Naive thymus-derived CD8-positive, alpha-beta T cell (primary cell): ENCODE data around the gene DDIAS. TPM values are rescaled to one million over a fixed set of nuclear protein-coding genes. Genes with fewer than 3 reads are reported as not detected.
A peak's percentile ranks its signal among the peaks of the same experiment; 100 is the strongest.
"Not testable (repeated sequence)": the region's sequence is repeated elsewhere in the genome, so short reads cannot be mapped to it uniquely, and the experiment has no call there.

Experiments
- ATAC-seq, 2 donors: fragments of 150-1000 bp; cut with Tn5 transposase in 1 of 2; sonication (Bioruptor Pico), chemical (Tn5 transposase) in 1 of 2; 1 replicate in 1 of 2; 2 replicates in 1 of 2; pipeline ENCODE4 v1.10.0; 2021; ENCODE audit warnings: mild to moderate bottlenecking in 2 of 2, moderate library complexity in 2 of 2
- POLR2A ChIA-PET: fragments of 350-600 bp; sonication (Branson Sonifier 250); formaldehyde crosslinking; loops from one replicate; lab custom pipeline; 2021; ENCODE audit warnings: antibody characterized with exemption; lab: Charles Lee
- DNase-seq, 10 donors: peaks; one replicate each; pipeline versions ENCODE4 v3.0.0 to v3.0.0-alpha.2; 2020 to 2022
- H3K27ac Mint-ChIP-seq, 10 donors: one replicate each; pipeline ENCODE4 v1.8.0; 2020 to 2022; ENCODE audit warnings: mild to moderate bottlenecking in 10 of 10, mixed read lengths in 10 of 10, moderate library complexity in 4 of 10, inconsistent platforms in 1 of 10
- H3K27me3 Mint-ChIP-seq, 5 donors: one replicate each; pipeline ENCODE4 v1.8.0; 2021 to 2022; ENCODE audit warnings: mixed read lengths in 5 of 5
- H3K36me3 Mint-ChIP-seq, 3 donors: one replicate each; pipeline ENCODE4 v1.8.0; 2020 to 2022; ENCODE audit warnings: mixed read lengths in 3 of 3, mild to moderate bottlenecking in 2 of 3, inconsistent platforms in 1 of 3
- H3K4me1 Mint-ChIP-seq, 4 donors: one replicate each; pipeline ENCODE4 v1.8.0; 2021 to 2022; ENCODE audit warnings: mixed read lengths in 4 of 4
- H3K4me3 Mint-ChIP-seq, 10 donors: one replicate each; pipeline ENCODE4 v1.8.0; 2020 to 2022; ENCODE audit warnings: mild to moderate bottlenecking in 10 of 10, mixed read lengths in 10 of 10, moderate library complexity in 6 of 10, inconsistent platforms in 1 of 10
- H3K9me3 Mint-ChIP-seq, 9 donors: one replicate each; pipeline ENCODE4 v1.8.0; 2020 to 2022; ENCODE audit warnings: mixed read lengths in 9 of 9, mild to moderate bottlenecking in 3 of 9, inconsistent platforms in 1 of 9, moderate library complexity in 1 of 9
- polyA plus RNA-seq, 3 donors: library from polyadenylated mRNA; unstranded; fragments of 300-500 nt; fragmentation: Illumina TruSeq; gene quantifications; one replicate each; pipeline ENCODE4 v1.2.3, GENCODE V29; 2021
- total RNA-seq, 8 experiments: library from RNA in 2 of 8; stranded (reverse) in 2 of 8; gene quantifications; one replicate each; pipeline ENCODE4 v1.2.3 and lab custom pipeline; 2021 to 2026

DDIAS gene
- total and polyA plus RNA-seq, 5 experiments from 2014 or later = 0.59 to 3.1 (median 2.3) TPM

- DNase-seq = no peak
- no peaks in the 10 kb centered on the region for H3K27me3 Mint-ChIP-seq
- no peaks in the 10 kb centered on the region for H3K36me3 Mint-ChIP-seq
- POLR2A ChIA-PET = interaction anchor here (1.0 to 4.0 kb wide), 4 partner anchors 9 to 32 kb away, joined by 3 to 26 read pairs (median 5); no protein-coding TSS in a partner anchor
- no peak for ATAC-seq
- peaks cover 13 to 61% (median 52%) of the 10 kb centered on the region in 4 donors for H3K4me1 Mint-ChIP-seq
- H3K27ac Mint-ChIP-seq = peak overlapping the region in 3 of 10 donors; percentile 3 to 82 (median 25)
- H3K4me3 Mint-ChIP-seq = no peak overlapping the region
- no peaks in the 10 kb centered on the region for H3K9me3 Mint-ChIP-seq
Measured at GRCh38 chr11:82929121-82929520, 27.6 kb downstream of the DDIAS start.

- H3K4me1 Mint-ChIP-seq = peaks cover 14 to 59% (median 52%) of the 10 kb centered on the region in 4 donors
- peak overlapping the region in 5 of 10 donors; percentile 57 to 82 (median 70) for H3K27ac Mint-ChIP-seq
Measured at GRCh38 chr11:82930229-82930628, 28.7 kb downstream of the DDIAS start.

GRCh38 chr11:82930734-82931133, 29.2 kb downstream of the DDIAS start:
- POLR2A ChIA-PET = interaction anchor here (0.6 to 4.0 kb wide), 13 partner anchors 11 to 225 kb away, joined by 3 to 26 read pairs (median 4); partner anchors contain the start of genes DDIAS and PRCP

More at GRCh38 chr11:82930229-82930628, 28.7 kb downstream of the DDIAS start:
- ATAC-seq (no peak), DNase-seq (no peak)
- no peaks in the 10 kb centered on the region for H3K9me3 Mint-ChIP-seq
- peak overlapping the region in 1 of 10 donors; percentile 14 for H3K4me3 Mint-ChIP-seq
- H3K27me3 Mint-ChIP-seq = no peaks in the 10 kb centered on the region
- POLR2A ChIA-PET = interaction anchor here (0.7 to 4.0 kb wide), 15 partner anchors 8 to 126 kb away, joined by 3 to 26 read pairs (median 4); partner anchors contain the start of genes DDIAS and PRCP
- H3K36me3 Mint-ChIP-seq = no peaks in the 10 kb centered on the region

GRCh38 chr11:82932564-82932963, 31.0 kb downstream of the DDIAS start:
- ATAC-seq (peak; percentile 44 to 66), DNase-seq (no peak)
- Mint-ChIP-seq H3K4me1 (peaks cover 16 to 55% (median 46%) of the 10 kb centered on the region in 4 donors), H3K27ac (peak overlapping the region; percentile 15 to 87 (median 80)), H3K27me3 (no peaks in the 10 kb centered on the region), H3K36me3 (no peaks in the 10 kb centered on the region), H3K9me3 (no peaks in the 10 kb centered on the region), H3K4me3 (peak overlapping the region in 7 of 10 donors; percentile 8 to 48 (median 19))
- POLR2A ChIA-PET = interaction anchor here (0.6 to 4.0 kb wide), 6 partner anchors 23 to 151 kb away, joined by 3 to 26 read pairs (median 5); no protein-coding TSS in a partner anchor

More at GRCh38 chr11:82930734-82931133, 29.2 kb downstream of the DDIAS start:
- no peaks in the 10 kb centered on the region for H3K9me3 Mint-ChIP-seq
- peaks cover 15 to 59% (median 51%) of the 10 kb centered on the region in 4 donors for H3K4me1 Mint-ChIP-seq
- H3K4me3 Mint-ChIP-seq = peak overlapping the region in 1 of 10 donors; percentile 18
- DNase-seq (no peak), ATAC-seq (no peak)
- peak overlapping the region in 8 of 10 donors; percentile 21 to 82 (median 54) for H3K27ac Mint-ChIP-seq
- H3K36me3 Mint-ChIP-seq = no peaks in the 10 kb centered on the region
- H3K27me3 Mint-ChIP-seq = no peaks in the 10 kb centered on the region

GRCh38 chr11:82936261-82936660, 34.7 kb downstream of the DDIAS start:
- Mint-ChIP-seq H3K27ac (no peak overlapping the region), H3K27me3 (no peaks in the 10 kb centered on the region), H3K4me1 (peaks cover 20 to 45% (median 34%) of the 10 kb centered on the region in 4 donors), H3K4me3 (no peak overlapping the region), H3K36me3 (peaks cover 0 to 13% (median 3%) of the 10 kb centered on the region in 3 donors), H3K9me3 (peaks cover 2 to 13% (median 8%) of the 10 kb centered on the region in 9 donors)
- POLR2A ChIA-PET = interaction anchor here (1.1 kb wide), 1 partner anchor 17 kb away, joined by 4 read pairs; no protein-coding TSS in a partner anchor
- ATAC-seq (no peak), DNase-seq (no peak)

- Mint-ChIP-seq H3K4me1 (peaks cover 15 to 42% (median 27%) of the 10 kb centered on the region in 4 donors), H3K36me3 (peaks cover 0 to 19% (median 8%) of the 10 kb centered on the region in 3 donors), H3K27me3 (no peaks in the 10 kb centered on the region), H3K4me3 (no peak overlapping the region), H3K9me3 (peaks cover 7 to 23% (median 15%) of the 10 kb centered on the region in 9 donors), H3K27ac (no peak overlapping the region)
- ATAC-seq (no peak), DNase-seq (no peak)
- POLR2A ChIA-PET = interaction anchor here (0.8 kb wide), 1 partner anchor 23 kb away, joined by 4 read pairs; no protein-coding TSS in a partner anchor
Measured at GRCh38 chr11:82937554-82937953, 36.0 kb downstream of the DDIAS start.

GRCh38 chr11:82939456-82939855, 37.9 kb downstream of the DDIAS start:
- peak overlapping the region in 2 of 10 donors; percentile 10 to 61 for H3K27ac Mint-ChIP-seq
- peaks cover 8 to 30% (median 20%) of the 10 kb centered on the region in 4 donors for H3K4me1 Mint-ChIP-seq
- H3K36me3 Mint-ChIP-seq = peaks cover 0 to 19% (median 17%) of the 10 kb centered on the region in 3 donors
- H3K27me3 Mint-ChIP-seq = no peaks in the 10 kb centered on the region
- DNase-seq (no peak), ATAC-seq (no peak)
- H3K4me3 Mint-ChIP-seq = no peak overlapping the region
- POLR2A ChIA-PET = no interaction called here
- peaks cover 7 to 40% (median 22%) of the 10 kb centered on the region in 9 donors for H3K9me3 Mint-ChIP-seq

GRCh38 chr11:82942376-82942775, 40.8 kb downstream of the DDIAS start:
- peaks cover 0 to 23% (median 21%) of the 10 kb centered on the region in 3 donors for H3K36me3 Mint-ChIP-seq
- peaks cover 7 to 48% (median 27%) of the 10 kb centered on the region in 9 donors for H3K9me3 Mint-ChIP-seq
- H3K4me1 Mint-ChIP-seq = peaks cover 8 to 52% (median 20%) of the 10 kb centered on the region in 4 donors
- DNase-seq (no peak), ATAC-seq (no peak)
- no peak overlapping the region for H3K4me3 Mint-ChIP-seq
- peak overlapping the region in 1 of 10 donors; percentile 34 for H3K27ac Mint-ChIP-seq
- no peaks in the 10 kb centered on the region for H3K27me3 Mint-ChIP-seq
- POLR2A ChIA-PET = interaction anchor here (0.5 to 2.0 kb wide), 4 partner anchors 12 to 152 kb away, joined by 3 to 8 read pairs (median 4); no protein-coding TSS in a partner anchor

GRCh38 chr11:82943430-82943829, 41.9 kb downstream of the DDIAS start:
- DNase-seq, H3K4me3 Mint-ChIP-seq, ATAC-seq, H3K27me3 Mint-ChIP-seq: not testable (repeated sequence)
- peaks cover 0 to 23% (median 21%) of the 10 kb centered on the region in 3 donors for H3K36me3 Mint-ChIP-seq
- H3K27ac Mint-ChIP-seq = peak overlapping the region in 2 of 10 donors; percentile 15 to 19
- POLR2A ChIA-PET = interaction anchor here (1.0 to 1.3 kb wide), 2 partner anchors 14 to 16 kb away, joined by 3 to 4 read pairs; no protein-coding TSS in a partner anchor
- peaks cover 11 to 58% (median 20%) of the 10 kb centered on the region in 4 donors for H3K4me1 Mint-ChIP-seq
- peaks cover 7 to 48% (median 27%) of the 10 kb centered on the region in 9 donors for H3K9me3 Mint-ChIP-seq

GRCh38 chr11:82944198-82944597, 42.7 kb downstream of the DDIAS start:
- Mint-ChIP-seq H3K36me3 (peaks cover 0 to 25% (median 21%) of the 10 kb centered on the region in 3 donors), H3K4me3 (no peak overlapping the region), H3K27ac (peak overlapping the region in 1 of 10 donors; percentile 10), H3K27me3 (no peaks in the 10 kb centered on the region), H3K9me3 (peaks cover 7 to 50% (median 28%) of the 10 kb centered on the region in 9 donors), H3K4me1 (peaks cover 11 to 52% (median 19%) of the 10 kb centered on the region in 4 donors)
- POLR2A ChIA-PET = interaction anchor here (1.3 kb wide), 2 partner anchors 9 to 14 kb away, joined by 3 to 4 read pairs; no protein-coding TSS in a partner anchor
- DNase-seq (no peak), ATAC-seq (no peak)

GRCh38 chr11:82945041-82945440, 43.5 kb downstream of the DDIAS start:
- H3K4me3 Mint-ChIP-seq = not testable (repeated sequence)
- POLR2A ChIA-PET = interaction anchor here (1.0 to 1.3 kb wide), 2 partner anchors 10 kb away, joined by 3 read pairs; no protein-coding TSS in a partner anchor

GRCh38 chr11:82945682-82946081, 44.1 kb downstream of the DDIAS start:
- DNase-seq = no peak
- Mint-ChIP-seq H3K36me3 (peaks cover 0 to 23% (median 19%) of the 10 kb centered on the region in 3 donors), H3K27me3 (no peaks in the 10 kb centered on the region), H3K4me1 (peaks cover 8 to 44% (median 15%) of the 10 kb centered on the region in 4 donors), H3K4me3 (no peak overlapping the region), H3K27ac (peak overlapping the region in 1 of 10 donors; percentile 3), H3K9me3 (peaks cover 7 to 56% (median 35%) of the 10 kb centered on the region in 9 donors)
- no peak for ATAC-seq
- POLR2A ChIA-PET = interaction anchor here (1.0 to 1.4 kb wide), 4 partner anchors 10 to 134 kb away, joined by 3 to 5 read pairs (median 3); no protein-coding TSS in a partner anchor

More at GRCh38 chr11:82945041-82945440, 43.5 kb downstream of the DDIAS start:
- Mint-ChIP-seq H3K4me1 (peaks cover 11 to 50% (median 17%) of the 10 kb centered on the region in 4 donors), H3K27ac (peak overlapping the region in 2 of 10 donors; percentile 44 to 46), H3K36me3 (peaks cover 0 to 29% (median 18%) of the 10 kb centered on the region in 3 donors), H3K9me3 (peaks cover 7 to 56% (median 33%) of the 10 kb centered on the region in 9 donors)
- not testable (repeated sequence) for DNase-seq, ATAC-seq, H3K27me3 Mint-ChIP-seq
